ENCODE measurements around the gene PMPCA. TPM values are rescaled to one million over a fixed set of nuclear protein-coding genes. Genes with fewer than 3 reads are reported as not detected.

The PMPCA gene
- total and polyA plus RNA-seq, 2 of the 8 experiments (the other 6 are each of a cell fraction or from before 2014, with no cell fraction given): 60.0 to 88.2 TPM

DNA sequence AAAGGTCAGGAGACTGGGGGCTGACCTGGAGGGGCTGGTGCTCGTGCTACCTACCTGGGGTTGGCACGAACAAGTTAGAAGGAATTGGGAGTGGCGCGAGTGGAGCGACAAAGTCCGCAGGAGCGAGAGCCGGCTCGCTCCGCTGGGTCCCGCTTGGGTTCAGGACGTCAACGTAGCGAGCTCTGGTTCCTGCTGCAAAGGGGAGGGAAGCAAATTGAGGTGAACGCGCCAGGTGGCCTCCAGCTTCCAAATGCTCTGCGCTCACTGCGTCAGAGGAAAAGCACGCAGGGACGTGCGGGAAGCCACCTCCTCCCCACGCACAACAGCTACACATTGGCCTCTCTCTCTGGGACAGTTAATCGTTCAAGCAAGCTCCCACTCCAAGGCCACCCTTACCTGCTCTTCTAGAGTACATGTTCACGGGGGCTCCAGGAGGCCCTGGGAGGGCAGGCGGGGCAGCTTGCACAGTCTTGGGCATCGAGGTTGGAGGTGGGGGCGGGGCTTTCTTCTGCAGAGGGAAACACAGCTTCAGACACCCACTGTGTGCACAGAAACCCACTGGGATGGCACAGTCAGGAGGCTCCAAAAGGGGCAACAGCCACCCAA lies 36.8 kb downstream of the PMPCA start:
- Histone ChIP-seq H3K79me2 (ENCODE audit: control insufficient read depth in 1 of 2, insufficient read depth in 2 of 2, low read length in 2 of 2) (no peaks in the 10 kb centered on the region), H4K20me1 (replicated peaks in 1 of 2; ENCODE audit: control insufficient read depth in 1 of 2, insufficient read depth in 2 of 2, low read length in 2 of 2) (peaks cover 2 to 10% of the 10 kb centered on the region in 2 experiments), H4K5ac (ENCODE audit: insufficient read length, low read depth, low read length) (no peak overlapping the region), H2AFZ (ENCODE audit: low read length) (no peak overlapping the region), H4K91ac (replicated peaks; ENCODE audit: insufficient read length, low read length) (no peak overlapping the region), H3K23ac (ENCODE audit: insufficient read length) (no peak overlapping the region), H2BK15ac (ENCODE audit: low read length) (no peak overlapping the region), H2BK5ac (ENCODE audit: low read depth, low read length) (no peak overlapping the region), H2BK12ac (ENCODE audit: low read depth, low read length) (no peak overlapping the region), H2BK120ac (replicated peaks; ENCODE audit: low read depth, low read length) (no peak overlapping the region), H2AK5ac (ENCODE audit: low read depth, low read length) (no peak overlapping the region), H3K4me1 (replicated peaks in 1 of 4; ENCODE audit: control insufficient read depth in 3 of 4, insufficient read depth in 4 of 4, low read length in 3 of 4) (no peaks in the 10 kb centered on the region), H3K9me3 (ENCODE audit: insufficient read depth in 2 of 2, low read depth in 1 of 2, low read length in 1 of 2) (no peaks in the 10 kb centered on the region), H3K14ac (ENCODE audit: insufficient read length) (no peak overlapping the region), H3K23me2 (ENCODE audit: low read depth, low read length) (no peaks in the 10 kb centered on the region), H3K9ac (replicated peaks in 1 of 4; ENCODE audit: extremely low read depth in 1 of 4, low read depth in 3 of 4, low read length in 3 of 4) (no peak overlapping the region), H4K8ac (ENCODE audit: extremely low read depth, insufficient read depth, low read length) (no peak overlapping the region), H3K4ac (replicated peaks; ENCODE audit: insufficient read length, low read depth, low read length) (no peak overlapping the region), H3K18ac (ENCODE audit: extremely low read depth, low read length) (no peak overlapping the region), H3K27me3 (replicated peaks in 1 of 4; ENCODE audit: control insufficient read depth in 3 of 4, extremely low read depth in 1 of 4, insufficient read depth in 3 of 4, low read length in 3 of 4) (no peaks in the 10 kb centered on the region), H3K56ac (replicated peaks; ENCODE audit: insufficient read length, low read depth, low read length) (no peak overlapping the region), H3K4me2 (ENCODE audit: insufficient read depth in 1 of 2, low read depth in 2 of 2, low read length in 2 of 2) (no peak overlapping the region), H3K27ac (ENCODE audit: low read depth, low read length) (no peak overlapping the region), H3K79me1 (ENCODE audit: low read depth, low read length) (no peaks in the 10 kb centered on the region), H3K36me3 (ENCODE audit: control insufficient read depth in 2 of 4, insufficient read depth in 4 of 4, low read length in 3 of 4) (peaks cover 22 to 48% (median 39%) of the 10 kb centered on the region in 4 experiments), H3K4me3 (ENCODE audit: extremely low read depth in 1 of 4, insufficient read depth in 2 of 4, low read depth in 3 of 4, low read length in 4 of 4) (no peak overlapping the region), H2BK20ac (ENCODE audit: low read length) (no peak overlapping the region)
- ChIA-PET POLR2A (ENCODE audit: partially characterized antibody) (interaction anchor here (0.9 to 1.5 kb wide), 4 partner anchors 9 to 62 kb away, joined by 3 to 7 read pairs (median 3); no protein-coding TSS in a partner anchor), CTCF (ENCODE audit: partially characterized antibody) (interaction anchor here (0.9 to 1.4 kb wide), 3 partner anchors 13 to 184 kb away, joined by 3 read pairs; no protein-coding TSS in a partner anchor)
- no peak for TF ChIP-seq SIX5 (IDR thresholded peaks at IDR 0.05; ENCODE audit: low read depth, low read length)
- TF ChIP-seq TBP (IDR thresholded peaks at IDR 0.05; ENCODE audit: low read depth, low read length): no peak
- TF ChIP-seq ZNF274 (IDR thresholded peaks at IDR 0.05; ENCODE audit: borderline replicate concordance, extremely low read depth, low read length): no peak
- no peak for TF ChIP-seq EP300 (IDR thresholded peaks at IDR 0.05; ENCODE audit: borderline replicate concordance in 1 of 2, low read depth in 2 of 2, low read length in 2 of 2)
- no peak for TF ChIP-seq CEBPB (IDR thresholded peaks at IDR 0.05; ENCODE audit: low read depth, low read length)
- no peak for TF ChIP-seq SIRT6 (IDR thresholded peaks at IDR 0.05; ENCODE audit: low read length)
- no peak for TF ChIP-seq CBX8 (IDR thresholded peaks at IDR 0.05; ENCODE audit: borderline replicate concordance, low read depth, low read length)
- no peak for DNase-seq (ENCODE audit: low read depth in 1 of 2, low spot score in 2 of 2)
- no peak for FAIRE-seq
- WGBS, 2 experiments (ENCODE audit: extremely low coverage in 1 of 2, insufficient coverage in 1 of 2, insufficient read length in 1 of 2, insufficient replicate concordance in 2 of 2, low coverage in 1 of 2, low lambda C conversion rate in 2 of 2, missing lambda C conversion rate in 1 of 2): 97% methylated on average over 27 of the region's 27 CpGs; no CpG with 5 or more reads in 1 of the 2 experiments

Measured in H1 (cell line).